Body of pancreas (tissue), 4 donors: ENCODE measurements around the gene SIK2. TPM values are rescaled to one million over a fixed set of nuclear protein-coding genes. Genes with fewer than 3 reads are reported as not detected.

Experiments used
- ATAC-seq: fragments of 150-250 bp; one replicate; pipeline ENCODE4 v1.9.1; 2016
- DNase-seq, 4 donors: peaks; one replicate each; pipeline ENCODE4 v3.0.0-alpha.2; 2019
- H3K27ac ChIP-seq, 4 donors: fragments of 200-600 bp; sonication (generic); 1 replicate in 3 of 4; 2 replicates in 1 of 4; pipeline versions ENCODE4 v1.5.1 to v1.6.1; 2016 to 2019; ENCODE audit warnings: mild to moderate bottlenecking in 1 of 4, mixed read lengths in 1 of 4, moderate library complexity in 1 of 4
- H3K27me3 ChIP-seq, 2 donors: fragments of 200-600 bp; sonication (generic); one replicate each; pipeline ENCODE4 v1.6.0; 2016; ENCODE audit warnings: mild to moderate bottlenecking in 1 of 2
- H3K36me3 ChIP-seq, 2 donors: fragments of 200-600 bp; sonication (generic); replicated peaks in 1 of 2; 2 replicates each; pipeline ENCODE4 v1.5.1; 2016; ENCODE audit warnings: low read depth in 2 of 2; ENCODE audit not compliant: insufficient read depth in 1 of 2
- H3K4me1 ChIP-seq: fragments of 200-600 bp; sonication (generic); one replicate; pipeline ENCODE4 v1.6.0; 2016
- H3K4me3 ChIP-seq, 2 donors: fragments of 200-600 bp; sonication (generic); 1 replicate in 1 of 2; 2 replicates in 1 of 2; pipeline ENCODE4 v1.5.1; 2016 to 2019
- H3K9me3 ChIP-seq, 3 donors: fragments of 200-600 bp; sonication (generic); 1 replicate in 2 of 3; 2 replicates in 1 of 3; pipeline ENCODE4 v1.5.1; 2016
- CTCF ChIP-seq, 7 experiments: fragments of 450-650 bp in 4 of 7; fragments of 200-600 bp in 3 of 7; sonication (generic) in 3 of 7; IDR thresholded peaks; one replicate each; pipeline ENCODE4 v1.5.1; 2016 to 2019; ENCODE audit warnings: antibody characterized with exemption in 7 of 7
- POLR2A ChIP-seq, 3 donors: fragments of 450-650 bp; IDR thresholded peaks; one replicate each; pipeline ENCODE4 v1.6.1; 2016; ENCODE audit warnings: antibody characterized with exemption in 3 of 3, mild to moderate bottlenecking in 2 of 3
- WGBS, 2 donors: methylation state at CpG; one replicate each; pipeline ENCODE4 v1.1.5; 2017; 5-methylcytosine and 5-hydroxymethylcytosine counted together
- intact Hi-C: fragments of 100-400 bp; cut with DNase I; formaldehyde crosslinking; loops from one replicate; pipeline ENCODE4 v1.15.1; 2023
- total RNA-seq, 2 donors: library from RNA; depleted of rRNA; stranded (reverse); fragments of >200 nt; gene quantifications; one replicate each; pipeline ENCODE4 v1.1.0, GENCODE V29; 2016

Gene SIK2
- total RNA-seq, 2 donors from 2014 or later, result 15.3 to 16.5 TPM

GRCh38 chr11:111582881-111583280, 19.4 kb upstream of the SIK2 start:
- DNase-seq, result no peak
- Histone ChIP-seq H3K9me3 (no peaks in the 10 kb centered on the region), H3K27me3 (no peaks in the 10 kb centered on the region), H3K36me3 (no peaks in the 10 kb centered on the region), H3K27ac (no peak overlapping the region), H3K4me1 (no peaks in the 10 kb centered on the region), H3K4me3 (no peak overlapping the region)
- intact Hi-C loops, result loop anchor here (5.0 kb wide), 1 partner anchor 254 kb away; no protein-coding TSS in a partner anchor
- 50 to 53% methylated on average over 4 of the region's 4 CpGs for WGBS, 2 donors
- TF ChIP-seq CTCF (IDR thresholded peaks at IDR 0.05) (no peak), POLR2A (IDR thresholded peaks at IDR 0.05) (no peak)
- ATAC-seq, result no peak

GRCh38 chr11:111585371-111585770, 16.9 kb upstream of the SIK2 start:
- DNase-seq (peak in 1 of 4 donors; percentile 16), ATAC-seq (no peak)
- intact Hi-C loops, result no loop called here
- no peaks in the 10 kb centered on the region for H3K27me3 ChIP-seq
- no peaks in the 10 kb centered on the region for H3K36me3 ChIP-seq
- H3K4me3 ChIP-seq, result no peak overlapping the region
- no peak for TF ChIP-seq POLR2A (IDR thresholded peaks at IDR 0.05)
- TF ChIP-seq CTCF (IDR thresholded peaks at IDR 0.05), result no peak
- no peak overlapping the region for H3K27ac ChIP-seq
- H3K9me3 ChIP-seq, result no peaks in the 10 kb centered on the region
- H3K4me1 ChIP-seq, result no peaks in the 10 kb centered on the region
- 47 to 49% methylated on average over 2 of the region's 2 CpGs for WGBS, 2 donors

GRCh38 chr11:111586388-111586831, 15.8 kb upstream of the SIK2 start:
- 3 to 10% methylated on average over 1 of the region's 1 CpG for WGBS, 2 donors
- Histone ChIP-seq H3K36me3 (no peaks in the 10 kb centered on the region), H3K9me3 (no peaks in the 10 kb centered on the region), H3K27ac (no peak overlapping the region), H3K27me3 (no peaks in the 10 kb centered on the region), H3K4me1 (no peaks in the 10 kb centered on the region), H3K4me3 (no peak overlapping the region)
- TF ChIP-seq CTCF (IDR thresholded peaks at IDR 0.05) (peak; percentile 20 to 72 (median 55)), POLR2A (IDR thresholded peaks at IDR 0.05) (no peak)
- ATAC-seq (peak; percentile 53), DNase-seq (peak; percentile 40 to 62 (median 55))
- intact Hi-C loops, result no loop called here

- Histone ChIP-seq H3K9me3 (no peaks in the 10 kb centered on the region), H3K27me3 (no peaks in the 10 kb centered on the region), H3K36me3 (no peaks in the 10 kb centered on the region), H3K27ac (no peak overlapping the region), H3K4me3 (no peak overlapping the region), H3K4me1 (no peaks in the 10 kb centered on the region)
- ATAC-seq (no peak), DNase-seq (no peak)
- TF ChIP-seq CTCF (IDR thresholded peaks at IDR 0.05), result no peak
- no peak for TF ChIP-seq POLR2A (IDR thresholded peaks at IDR 0.05)
- WGBS, 2 donors, result 63 to 88% methylated on average over 2 of the region's 2 CpGs
- intact Hi-C loops, result no loop called here
These were observed 13.1 kb upstream of the SIK2 start for GRCh38 chr11:111589114-111589513.

- intact Hi-C loops, result loop anchor here (5.0 kb wide), 1 partner anchor 192 kb away; no protein-coding TSS in a partner anchor
- H3K4me1 ChIP-seq, result no peaks in the 10 kb centered on the region
- H3K36me3 ChIP-seq, result no peaks in the 10 kb centered on the region
- H3K9me3 ChIP-seq, result no peaks in the 10 kb centered on the region
- no peak for DNase-seq
- WGBS, 2 donors, result 52 to 55% methylated on average over 5 of the region's 5 CpGs
- no peak for ATAC-seq
- H3K4me3 ChIP-seq, result no peak overlapping the region
- no peak overlapping the region for H3K27ac ChIP-seq
- H3K27me3 ChIP-seq, result no peaks in the 10 kb centered on the region
- no peak for TF ChIP-seq POLR2A (IDR thresholded peaks at IDR 0.05)
- TF ChIP-seq CTCF (IDR thresholded peaks at IDR 0.05), result no peak
These were observed 12.3 kb upstream of the SIK2 start for GRCh38 chr11:111589886-111590499.
